DMS114 treated with DMSO at 0.1 percent for 48 hours (cell line): Measurements from ENCODE around the gene SLC25A18.
"Not testable (repeated sequence)": the region's sequence is repeated elsewhere in the genome, so short reads cannot be mapped to it uniquely, and the experiment has no call there.

Experiments
- DNase-seq: peaks from one replicate; lab custom pipeline; 2025; ENCODE audit not compliant: unreplicated experiment; lab: John Stamatoyannopoulos, UW

The SLC25A18 gene

DNA sequence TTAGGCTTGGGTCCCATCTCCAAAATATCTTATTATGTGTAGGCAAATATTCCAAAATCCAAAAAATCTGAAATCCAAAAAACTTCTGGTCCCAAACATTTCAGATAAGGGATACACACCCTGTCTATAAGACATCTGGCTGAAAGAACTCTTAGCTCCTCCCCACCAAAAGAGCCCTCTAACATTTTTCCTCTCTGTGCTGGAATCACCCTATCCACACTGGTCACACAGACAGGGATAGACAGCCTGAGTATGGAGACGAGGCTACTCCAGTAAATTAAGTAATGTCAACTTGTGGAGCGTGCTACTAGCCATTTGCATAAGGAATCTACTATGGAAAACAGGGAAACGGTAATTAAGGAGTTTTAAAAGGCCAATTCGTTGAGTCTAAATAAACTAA lies 40.4 kb downstream of the SLC25A18 start:
- no peak for DNase-seq

DNA sequence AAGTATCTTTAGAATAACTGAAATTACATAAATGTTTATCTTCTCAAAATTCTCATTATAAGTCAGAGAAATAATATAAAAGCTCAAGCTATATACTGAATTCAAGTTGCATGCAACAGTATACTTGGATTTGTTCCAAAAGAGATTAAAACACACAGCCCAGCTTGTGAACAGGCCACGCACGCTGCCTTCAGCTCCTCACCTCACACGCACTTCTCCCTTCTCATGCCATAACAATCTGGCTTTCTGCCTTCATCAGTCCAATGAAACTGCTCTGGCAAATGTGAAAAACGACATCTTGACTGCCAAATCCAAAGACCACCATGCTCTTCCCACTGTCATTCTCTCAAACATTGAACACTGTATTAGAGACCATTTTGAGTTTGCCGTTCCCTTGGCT lies 43.2 kb downstream of the SLC25A18 start:
- DNase-seq = no peak

DNA sequence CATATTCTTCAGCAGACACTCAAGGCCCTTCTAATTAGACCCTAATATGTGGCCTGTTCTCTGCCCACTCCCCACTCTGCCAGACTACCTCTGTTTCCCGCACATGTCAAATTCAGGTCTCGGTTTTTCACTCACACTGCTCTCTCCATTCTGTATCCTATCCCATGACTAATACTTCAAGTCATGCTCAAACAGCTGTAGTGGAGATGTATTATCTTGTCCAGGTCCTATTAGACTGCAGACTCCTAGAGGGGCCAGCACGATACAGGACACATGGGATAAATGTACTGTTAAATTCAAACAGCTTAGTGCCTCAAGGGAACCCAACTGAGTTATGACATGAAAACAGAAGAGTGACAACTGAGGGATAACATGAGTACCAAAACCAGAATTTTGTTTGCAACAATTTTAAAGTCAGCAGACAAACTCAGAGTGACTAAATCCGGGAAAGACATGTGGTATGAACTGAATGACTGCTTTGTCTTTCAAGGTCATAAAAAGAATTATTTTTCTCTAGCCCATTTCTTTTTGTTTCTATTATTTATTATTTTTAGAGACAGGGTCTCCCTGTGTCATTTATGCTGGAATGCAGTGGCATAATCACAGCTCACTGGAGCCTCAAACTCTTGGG lies 44.7 kb downstream of the SLC25A18 start:
- DNase-seq = no peak

DNA sequence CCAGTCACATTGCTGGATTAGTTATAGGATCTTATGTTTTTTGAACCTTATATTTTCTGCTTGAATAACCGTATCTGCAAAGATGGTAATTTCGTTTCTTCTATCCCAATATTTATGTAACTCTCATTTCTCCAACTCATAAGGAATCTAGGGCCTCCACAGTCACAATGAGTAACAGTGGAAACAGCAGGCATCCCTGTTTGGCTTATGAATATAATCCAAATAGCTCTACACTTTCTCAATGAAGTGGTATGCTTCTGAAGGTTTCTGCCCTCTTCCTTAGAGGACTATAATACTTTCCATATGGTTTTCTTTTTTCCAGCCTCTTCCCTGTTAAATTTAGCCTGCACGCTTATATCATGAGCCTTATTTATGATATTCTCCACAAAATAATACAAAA lies 48.8 kb downstream of the SLC25A18 start:
- DNase-seq = no peak

DNA sequence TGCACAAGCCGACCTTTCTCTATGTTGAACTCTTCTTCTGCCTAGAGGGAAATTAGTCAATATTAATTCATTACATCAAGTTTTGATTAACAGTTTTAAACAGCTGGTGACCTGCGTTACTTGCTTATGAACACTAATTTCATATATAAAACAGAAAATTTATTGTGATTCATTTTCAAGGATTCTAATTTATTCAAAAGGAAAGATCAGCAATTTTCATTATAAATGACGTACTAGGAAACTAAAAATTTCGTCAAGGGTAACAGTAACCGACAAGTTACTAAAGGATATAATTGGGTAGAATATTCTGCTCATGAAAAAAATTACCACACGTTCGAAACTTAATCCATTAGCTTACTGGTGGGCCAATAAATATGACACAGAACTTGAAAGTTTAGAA lies 50.0 kb downstream of the SLC25A18 start:
- no peak for DNase-seq

DNA sequence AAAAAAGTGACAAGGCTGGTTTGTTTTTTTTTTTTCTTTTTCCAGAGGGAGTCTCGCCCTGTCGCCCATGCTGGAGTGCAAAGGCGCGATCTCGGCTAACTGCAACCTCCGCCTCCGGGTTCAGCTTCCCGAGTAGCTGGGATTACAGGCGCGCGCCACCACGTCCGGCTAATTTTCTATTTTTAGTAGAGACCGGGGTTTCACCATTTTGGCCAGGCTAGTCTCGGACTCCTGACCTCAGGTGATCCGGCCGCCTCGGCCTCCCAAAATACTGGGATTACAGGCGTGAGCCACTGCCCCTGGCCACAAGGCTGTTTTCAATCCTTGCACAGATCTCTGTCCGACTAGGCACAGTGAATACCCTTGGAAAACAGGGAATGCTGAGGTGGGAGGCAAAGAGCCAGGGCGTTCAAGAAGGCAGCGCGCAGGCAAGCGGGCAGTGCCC lies 64.7 kb downstream of the SLC25A18 start:
- DNase-seq = no peak

DNA sequence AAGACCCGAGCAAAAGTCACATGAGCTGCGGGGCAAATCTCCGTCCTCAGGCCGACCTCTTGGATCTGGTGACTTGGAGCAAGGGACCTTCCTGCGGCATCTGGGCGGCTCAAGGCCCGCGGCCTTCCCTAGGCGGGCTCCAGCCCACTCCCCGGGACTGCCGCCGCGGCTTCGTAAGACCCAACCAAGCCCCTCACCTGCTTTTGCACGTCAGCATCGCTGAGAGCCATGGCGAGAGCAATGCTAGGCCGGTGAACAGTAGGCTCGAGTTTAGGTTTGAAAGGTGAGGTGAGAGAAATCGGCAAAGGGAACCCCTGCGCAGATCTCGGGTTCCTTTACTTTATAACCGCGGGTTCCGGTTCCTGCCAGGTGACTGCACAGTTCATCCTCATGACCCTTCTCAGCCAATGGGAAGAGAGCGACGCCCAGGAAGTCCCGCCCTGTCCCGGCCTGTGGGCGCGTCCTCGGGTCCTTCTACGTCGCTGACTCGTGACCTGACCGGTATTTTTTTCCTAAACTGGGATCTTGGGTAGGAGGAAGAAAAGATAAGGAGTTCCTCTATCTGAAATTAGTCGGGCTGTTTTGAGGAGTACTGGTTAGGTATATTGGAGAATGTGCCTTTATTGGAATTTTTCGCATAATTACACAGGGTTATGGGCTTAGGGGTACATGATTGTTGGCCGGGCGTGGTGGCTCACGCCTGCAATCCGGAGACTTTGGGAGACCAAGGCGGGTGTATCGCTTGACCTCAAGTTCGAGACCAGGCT lies 65.3 kb downstream of the SLC25A18 start, which contains the start of gene ATP6V1E1:
TSS of gene ATP6V1E1 (minus strand) at position 344 of the 767 bp plus-strand sequence. CDS start at position 230, 114 bp downstream.
- DNase-seq = peak; percentile 91

DNA sequence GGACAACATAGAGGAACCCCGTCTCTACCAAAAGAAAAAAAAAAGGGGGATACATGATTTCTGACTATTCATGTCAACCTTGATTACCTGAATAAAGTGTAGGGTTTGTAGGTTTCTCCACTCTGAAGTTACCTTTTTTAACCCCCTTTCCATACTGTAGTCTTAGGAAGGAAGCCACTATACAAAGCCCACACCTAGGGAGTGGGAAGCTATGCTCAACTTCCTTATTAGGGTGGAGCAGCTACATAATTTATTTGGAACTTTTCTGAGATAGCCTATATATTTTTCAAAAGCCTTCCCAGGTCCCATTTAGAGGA lies 65.8 kb downstream of the SLC25A18 start:
- no peak for DNase-seq

DNA sequence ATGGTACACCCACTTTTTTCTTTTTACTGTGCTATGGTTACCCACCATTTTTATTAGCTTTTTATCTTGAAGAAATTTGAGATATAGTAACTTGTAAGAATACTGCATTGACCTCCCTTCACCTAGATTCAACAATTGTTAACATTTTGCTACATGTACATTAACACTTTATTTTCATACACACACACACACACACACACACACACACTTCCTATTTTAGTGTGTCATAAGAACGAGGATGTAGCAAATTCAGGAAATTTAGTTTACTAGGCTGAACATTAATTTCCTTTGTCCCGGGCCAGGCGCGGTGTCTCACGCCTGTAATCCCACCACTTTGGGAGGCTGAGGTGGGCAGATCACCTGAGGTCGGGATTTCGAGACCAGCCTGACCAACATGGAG lies 66.3 kb downstream of the SLC25A18 start:
- no peak for DNase-seq

DNA sequence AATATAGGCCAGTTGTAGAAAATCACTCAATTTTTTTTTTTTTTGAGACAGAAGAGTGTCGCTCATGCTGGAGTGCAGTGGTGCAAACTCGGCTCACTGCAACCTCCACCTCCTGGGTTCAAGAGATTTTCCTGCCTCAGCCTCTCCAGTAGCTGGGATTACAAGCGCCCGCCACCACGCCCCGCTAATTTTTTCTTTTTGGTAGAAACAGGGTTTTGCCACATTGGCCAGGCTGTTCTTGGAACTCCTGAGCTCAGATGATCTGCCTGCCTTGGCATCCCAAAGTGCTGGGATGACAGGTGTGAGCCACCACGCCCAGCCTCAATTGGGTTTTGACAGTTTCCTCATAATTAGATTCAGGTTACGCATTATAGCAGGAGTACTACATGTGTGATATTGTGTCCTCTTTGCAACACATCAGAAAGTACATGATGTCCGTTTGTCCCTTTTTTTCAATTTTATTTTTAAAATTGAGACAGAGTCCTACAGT lies 67.8 kb downstream of the SLC25A18 start:
- DNase-seq = no peak

DNA sequence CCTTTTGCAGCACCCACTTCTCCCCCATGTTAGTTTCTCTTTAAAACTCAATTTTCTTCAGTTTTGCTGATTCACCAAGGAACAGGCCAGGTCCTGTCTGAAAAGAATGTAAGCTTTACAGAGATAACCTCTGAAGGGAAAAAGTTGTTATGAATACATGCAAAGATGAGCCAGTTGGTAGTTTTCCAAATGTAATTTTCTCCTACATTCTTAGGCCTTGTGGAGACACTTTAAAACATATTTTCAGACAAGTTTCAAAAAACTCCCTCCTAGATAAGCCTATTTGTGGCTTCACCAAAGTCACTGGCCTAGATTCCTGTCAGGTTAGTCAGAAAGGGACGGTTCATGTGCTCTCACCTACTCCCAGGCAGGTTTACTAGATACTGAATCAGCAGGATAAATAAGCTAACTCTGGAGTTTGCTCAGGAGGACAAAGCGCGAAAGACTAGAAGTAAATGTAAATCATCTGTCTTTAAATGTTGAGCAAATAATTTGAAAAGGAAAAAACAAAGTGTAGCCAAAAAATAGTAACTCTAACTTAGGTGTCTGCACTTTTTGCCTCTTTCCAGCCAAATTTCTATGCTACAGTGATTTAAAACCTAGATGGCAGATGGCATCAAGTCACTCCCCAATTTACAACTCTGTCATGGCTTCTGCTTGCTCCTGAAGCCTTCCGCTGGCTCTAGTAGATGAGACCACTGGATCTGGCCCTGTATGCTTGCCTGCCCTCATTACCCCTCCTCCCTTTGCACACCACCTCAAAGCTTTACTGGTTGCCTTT lies 70.1 kb downstream of the SLC25A18 start:
- no peak for DNase-seq

DNA sequence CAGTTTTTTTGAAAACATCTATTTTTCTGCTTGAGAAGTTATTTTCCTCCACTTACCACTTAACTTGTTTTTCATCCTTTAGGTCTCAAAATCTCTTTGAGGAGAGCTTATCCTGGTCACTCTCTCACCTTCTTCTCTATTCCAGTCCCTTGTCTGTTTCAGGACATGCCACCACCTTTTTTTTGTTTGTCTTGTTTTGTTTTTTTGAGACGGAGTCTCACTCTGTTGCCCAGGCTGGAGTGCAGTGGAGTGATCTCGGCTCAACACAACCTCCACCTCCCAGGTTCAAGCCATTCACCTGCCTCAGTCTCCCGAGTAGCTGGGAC lies 70.7 kb downstream of the SLC25A18 start:
- DNase-seq = no peak

DNA sequence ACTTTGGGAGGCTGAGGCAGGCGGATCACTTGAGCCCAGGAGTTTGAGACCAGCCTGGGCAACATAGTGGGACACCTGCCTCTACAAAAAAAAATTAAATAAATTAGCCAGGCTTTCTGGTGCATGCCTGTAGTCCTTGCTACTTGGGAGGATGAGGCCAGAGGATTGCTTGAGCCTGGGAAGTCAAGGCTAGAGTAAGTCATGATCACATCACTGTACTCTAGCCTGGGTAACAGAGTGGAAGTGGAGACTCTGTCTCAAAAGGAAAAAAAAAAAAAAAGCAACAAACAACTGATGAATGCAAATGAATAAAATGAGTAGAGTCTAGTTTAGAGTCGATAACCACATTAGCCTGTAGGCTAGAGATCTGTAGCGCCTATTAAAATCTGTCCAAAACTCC lies 71.4 kb downstream of the SLC25A18 start:
- no peak for DNase-seq

DNA sequence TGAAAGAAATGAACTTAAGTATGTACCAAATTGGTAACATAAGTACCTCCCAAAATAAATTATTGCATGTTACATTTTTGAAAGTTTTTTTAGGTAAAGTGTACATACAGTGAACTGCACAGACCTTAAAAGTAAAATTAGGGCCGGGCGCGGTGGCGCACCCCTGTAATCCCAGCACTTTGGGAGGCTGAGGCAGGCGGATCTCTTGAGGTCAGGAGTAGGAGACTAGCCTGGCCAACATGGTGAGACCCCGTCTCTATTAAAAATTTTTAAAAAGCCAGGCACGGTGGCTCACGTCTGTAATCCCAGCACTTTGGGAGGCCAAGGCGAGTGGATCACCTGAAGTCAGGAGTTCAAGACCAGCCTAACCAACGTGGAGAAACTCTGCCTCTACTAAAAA lies 73.6 kb downstream of the SLC25A18 start:
- not testable (repeated sequence) for DNase-seq

DNA sequence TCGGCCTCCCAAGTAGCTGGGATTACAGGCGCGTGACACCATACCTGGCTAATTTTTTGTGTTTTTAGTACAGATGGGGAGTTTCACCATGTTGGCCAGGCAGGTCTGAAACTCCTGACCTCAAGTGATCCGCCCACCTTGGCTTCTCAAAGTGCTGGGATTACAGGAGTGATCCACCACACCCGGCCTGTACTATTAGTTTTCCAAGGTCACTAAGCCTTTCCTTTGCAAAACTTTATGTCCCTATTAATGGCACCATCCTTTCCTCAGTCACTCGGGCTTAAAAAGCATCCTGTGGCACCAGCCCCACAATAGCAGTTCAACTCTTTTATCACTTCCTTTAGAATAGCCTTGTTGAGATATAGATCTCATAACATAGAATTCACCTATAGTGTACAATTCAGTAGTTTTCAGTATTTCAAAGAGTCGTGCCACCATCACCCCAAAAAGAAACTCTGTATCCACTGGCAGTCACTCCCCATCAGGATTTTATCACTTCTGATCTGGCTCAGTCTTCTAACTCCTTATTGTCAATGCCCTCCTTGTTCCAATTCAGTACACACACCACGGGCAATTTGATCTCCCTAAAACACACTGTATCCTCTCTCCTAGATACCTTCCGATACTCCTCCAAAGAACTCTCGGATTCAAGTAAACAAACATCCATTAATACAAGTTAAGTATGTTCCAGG lies 74.3 kb downstream of the SLC25A18 start:
- no peak for DNase-seq

DNA sequence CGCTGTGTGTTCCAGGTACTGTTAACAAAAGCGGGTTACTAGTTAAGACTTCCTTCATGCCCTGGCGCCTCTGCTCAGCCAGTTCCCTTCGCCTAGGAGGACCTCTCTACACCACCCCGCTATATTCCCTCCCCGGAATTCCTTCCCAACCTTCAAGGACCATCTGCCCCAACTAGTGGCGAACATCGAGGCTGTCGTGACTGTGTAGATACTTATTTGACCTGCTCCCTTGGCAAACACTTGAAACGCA lies 74.8 kb downstream of the SLC25A18 start:
- no peak for DNase-seq

DNA sequence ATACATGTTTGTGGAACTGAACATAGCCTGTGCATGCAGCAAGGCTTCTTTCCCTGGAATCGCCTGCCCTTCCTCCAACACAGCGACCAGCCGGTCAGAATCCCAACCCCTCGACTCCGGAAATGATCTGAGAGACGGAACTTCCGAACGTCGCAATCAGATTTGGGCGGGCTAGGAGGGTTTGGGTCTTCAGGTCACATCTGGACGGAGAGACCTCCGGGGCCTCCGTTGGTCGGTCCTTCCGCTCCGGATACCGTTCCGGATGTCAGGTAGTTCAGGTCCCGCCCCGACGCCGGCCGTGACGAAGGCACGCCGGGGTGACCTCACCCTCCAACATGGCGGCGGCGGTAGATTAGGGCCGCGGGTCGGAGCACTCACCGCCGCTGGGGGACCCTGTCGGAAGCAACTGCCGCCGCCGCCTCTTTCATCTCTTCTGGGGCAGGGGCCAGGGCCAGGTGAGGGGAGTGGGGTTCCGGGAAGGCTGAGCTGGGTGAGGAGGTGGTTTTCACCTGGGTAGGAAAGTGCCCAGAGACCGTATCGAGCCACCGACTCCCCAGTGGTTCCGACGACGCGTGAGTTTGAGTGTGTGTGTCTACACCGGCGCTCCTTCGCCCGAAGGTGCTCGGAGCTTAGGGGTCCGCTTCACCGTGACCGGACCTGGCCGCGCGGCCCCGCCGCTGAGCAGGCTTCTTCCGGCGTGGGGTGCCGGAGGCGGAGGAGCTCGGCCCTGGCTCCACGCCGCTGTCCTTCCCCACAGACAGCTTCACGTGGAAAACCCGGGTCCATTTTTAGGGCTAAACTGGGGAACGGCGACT lies 75.3 kb downstream of the SLC25A18 start, which contains the start of gene BCL2L13:
TSS of gene BCL2L13 (plus strand) at position 326 of the 815 bp plus-strand sequence. CDS start 16,955 bp downstream, outside the sequence.
- DNase-seq = peak; percentile 63

DNA sequence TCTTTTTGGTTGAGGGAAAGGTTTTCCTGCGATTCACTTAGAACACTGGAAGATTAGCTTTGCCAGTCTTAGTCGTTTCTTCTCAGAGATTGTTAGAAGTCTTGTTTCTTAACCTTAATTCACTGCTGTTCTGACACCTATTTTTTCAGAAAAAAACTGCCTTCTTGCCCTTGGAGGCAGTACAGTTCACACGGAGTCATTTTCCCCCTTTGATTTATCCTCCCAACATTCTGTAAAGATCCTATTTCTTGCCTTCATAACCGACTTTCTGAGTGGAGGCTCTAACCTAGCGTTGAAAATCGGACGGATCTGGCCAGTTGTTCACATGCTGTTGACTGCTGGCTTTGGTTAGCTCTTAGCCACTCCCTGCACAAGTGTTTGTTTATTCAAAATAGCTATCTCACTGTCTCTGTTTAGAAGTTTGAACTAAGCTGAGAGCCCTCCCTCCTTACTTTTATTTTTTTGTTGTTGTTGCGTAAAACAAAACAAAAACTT lies 76.0 kb downstream of the SLC25A18 start:
- DNase-seq = peak; percentile 41
